Lung (tissue), 12 donors: ENCODE measurements around the gene SCARB1. TPM values are rescaled to one million over a fixed set of nuclear protein-coding genes. Genes with fewer than 3 reads are reported as not detected.

Experiments
- ATAC-seq: fragments of 200-7000 bp; cut with Tn5 transposase; one replicate; pipeline ENCODE4 v1.9.1; 2020; ENCODE audit warnings: moderate number of reproducible peaks; ENCODE audit not compliant: insufficient read depth, low FRiP score
- DNase-seq, 3 donors: peaks; one replicate each; pipeline ENCODE4 v3.0.0-alpha.2; 2013 to 2017
- H3K27ac ChIP-seq, 2 donors: one replicate each; pipeline ENCODE4 v1.5.1; 2013; ENCODE audit warnings: mild to moderate bottlenecking in 2 of 2, moderate library complexity in 2 of 2, control low read depth in 1 of 2, inconsistent platforms in 1 of 2, low read depth in 1 of 2, low read length in 1 of 2
- H3K27me3 ChIP-seq, 3 donors: one replicate each; pipeline ENCODE4 v1.5.1; 2013; ENCODE audit warnings: low read length in 2 of 3; ENCODE audit not compliant: control insufficient read depth in 3 of 3, insufficient read depth in 3 of 3
- H3K36me3 ChIP-seq, 4 donors: one replicate each; pipeline ENCODE4 v1.5.1; 2013; ENCODE audit warnings: low read length in 4 of 4, mild to moderate bottlenecking in 1 of 4, moderate library complexity in 1 of 4; ENCODE audit not compliant: control insufficient read depth in 4 of 4, insufficient read depth in 4 of 4
- H3K4me1 ChIP-seq, 5 donors: one replicate each; pipeline ENCODE4 v1.5.1; 2013; ENCODE audit warnings: low read length in 5 of 5, mild to moderate bottlenecking in 2 of 5, moderate library complexity in 1 of 5; ENCODE audit not compliant: control insufficient read depth in 5 of 5, insufficient read depth in 5 of 5
- H3K4me3 ChIP-seq: one replicate; pipeline ENCODE4 v1.5.1; 2013; ENCODE audit warnings: mild to moderate bottlenecking, control low read depth, moderate library complexity
- H3K9ac ChIP-seq, 2 donors: one replicate each; pipeline ENCODE4 v1.5.1; 2013; ENCODE audit warnings: low read length in 2 of 2, control low read depth in 1 of 2; ENCODE audit not compliant: insufficient read depth in 1 of 2
- H3K9me3 ChIP-seq, 4 donors: one replicate each; pipeline ENCODE4 v1.5.1; 2013; ENCODE audit warnings: low read length in 3 of 4, mild to moderate bottlenecking in 1 of 4, moderate library complexity in 1 of 4; ENCODE audit not compliant: control insufficient read depth in 4 of 4, insufficient read depth in 3 of 4
- WGBS, 2 donors: extraction: QIAGEN DNeasy Blood & Tissue Kit; methylation state at CpG; one replicate each; pipeline ENCODE4 v1.1.7; 2013; 5-methylcytosine and 5-hydroxymethylcytosine counted together
- polyA plus RNA-seq, 2 donors: library from polyadenylated mRNA; stranded (reverse); fragments of 200-250 nt; gene quantifications; one replicate each; pipeline ENCODE4 v1.2.1, GENCODE V29; 2013
- total RNA-seq, 2 donors: library from RNA; depleted of rRNA in 1 of 2; stranded (reverse); fragments of >200 nt in 1 of 2; gene quantifications; one replicate each; pipeline ENCODE4 v1.2.1, GENCODE V29; 2014 to 2021
- TF ChIP-seq, protein P1 (sequence below): IDR thresholded peaks from 2 replicates; pipeline ENCODE4 v1.5.1; 2012; ENCODE audit warnings: mild to moderate bottlenecking; ENCODE audit errors: control extremely low read depth, extremely low read depth
- donor health status: control.
- donor health status: control.
- donor health status: Bipolar disorder and iron deficiency.
- donor health status: healthy.
- donor health status: DM: yes; HTN: yes; CAD: no.

The SCARB1 gene
- total and polyA plus RNA-seq, 4 donors, result 11.9 to 31.3 (median 28.8) TPM

- Histone ChIP-seq H3K9me3 (no peaks in the 10 kb centered on the region), H3K27me3 (no peaks in the 10 kb centered on the region), H3K4me1 (no peaks in the 10 kb centered on the region), H3K27ac (no peak overlapping the region), H3K4me3 (no peak overlapping the region), H3K36me3 (peaks cover 0 to 13% (median under 1%) of the 10 kb centered on the region in 4 donors), H3K9ac (no peak overlapping the region)
- WGBS, 2 donors, result 89 to 92% methylated on average over 2 of the region's 2 CpGs
- TF ChIP-seq, protein P1, sequence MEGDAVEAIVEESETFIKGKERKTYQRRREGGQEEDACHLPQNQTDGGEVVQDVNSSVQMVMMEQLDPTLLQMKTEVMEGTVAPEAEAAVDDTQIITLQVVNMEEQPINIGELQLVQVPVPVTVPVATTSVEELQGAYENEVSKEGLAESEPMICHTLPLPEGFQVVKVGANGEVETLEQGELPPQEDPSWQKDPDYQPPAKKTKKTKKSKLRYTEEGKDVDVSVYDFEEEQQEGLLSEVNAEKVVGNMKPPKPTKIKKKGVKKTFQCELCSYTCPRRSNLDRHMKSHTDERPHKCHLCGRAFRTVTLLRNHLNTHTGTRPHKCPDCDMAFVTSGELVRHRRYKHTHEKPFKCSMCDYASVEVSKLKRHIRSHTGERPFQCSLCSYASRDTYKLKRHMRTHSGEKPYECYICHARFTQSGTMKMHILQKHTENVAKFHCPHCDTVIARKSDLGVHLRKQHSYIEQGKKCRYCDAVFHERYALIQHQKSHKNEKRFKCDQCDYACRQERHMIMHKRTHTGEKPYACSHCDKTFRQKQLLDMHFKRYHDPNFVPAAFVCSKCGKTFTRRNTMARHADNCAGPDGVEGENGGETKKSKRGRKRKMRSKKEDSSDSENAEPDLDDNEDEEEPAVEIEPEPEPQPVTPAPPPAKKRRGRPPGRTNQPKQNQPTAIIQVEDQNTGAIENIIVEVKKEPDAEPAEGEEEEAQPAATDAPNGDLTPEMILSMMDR, result no peak
- no peak for ATAC-seq
- DNase-seq, result no peak
Measured at GRCh38 chr12:124808272-124808671, 55.4 kb downstream of the SCARB1 start.

GRCh38 chr12:124805876-124806668 lies 57.6 kb downstream of the SCARB1 start:
- Histone ChIP-seq H3K27me3 (no peaks in the 10 kb centered on the region), H3K9ac (no peak overlapping the region), H3K9me3 (no peaks in the 10 kb centered on the region), H3K4me1 (no peaks in the 10 kb centered on the region), H3K27ac (no peak overlapping the region), H3K4me3 (no peak overlapping the region), H3K36me3 (peaks cover 0 to 8% (median under 1%) of the 10 kb centered on the region in 4 donors)
- no peak for ATAC-seq
- DNase-seq, result no peak
- TF ChIP-seq, protein P1, result no peak
- WGBS, 2 donors, result 81 to 92% methylated on average over 25 of the region's 25 CpGs

- no peak for DNase-seq
- Histone ChIP-seq H3K27ac (no peak overlapping the region), H3K9me3 (no peaks in the 10 kb centered on the region), H3K27me3 (no peaks in the 10 kb centered on the region), H3K4me1 (no peaks in the 10 kb centered on the region), H3K4me3 (no peak overlapping the region), H3K36me3 (peaks cover 0 to 12% (median under 1%) of the 10 kb centered on the region in 4 donors), H3K9ac (no peak overlapping the region)
- WGBS, 2 donors, result 78 to 94% methylated on average over 3 of the region's 3 CpGs
- ATAC-seq, result no peak
- TF ChIP-seq, protein P1, result no peak
Measured at GRCh38 chr12:124805050-124805449, 58.6 kb downstream of the SCARB1 start.
